ENCODE data around the gene ACACA. TPM values are rescaled to one million over a fixed set of nuclear protein-coding genes. Genes with fewer than 3 reads are reported as not detected.
A peak's percentile ranks its signal among the peaks of the same experiment; 100 is the strongest.

ACACA gene
- polyA plus RNA-seq, 4 donors, result 7.0 to 30.0 (median 16.6) TPM

- peaks cover 5 to 7% (median 7%) of the 10 kb centered on the region in 3 donors for H3K36me3 ChIP-seq (ENCODE audit: control insufficient read depth in 3 of 3, insufficient read depth in 2 of 3, low read depth in 1 of 3, low read length in 3 of 3)
- H3K9me3 ChIP-seq (ENCODE audit: control insufficient read depth in 2 of 2, insufficient read depth in 1 of 2, low read depth in 1 of 2, low read length in 1 of 2), result no peaks in the 10 kb centered on the region
- 58 to 76% (median 76%) methylated on average over 3 of the region's 3 CpGs for WGBS, 3 donors
- no peaks in the 10 kb centered on the region for H3K4me1 ChIP-seq (ENCODE audit: control insufficient read depth in 3 of 3, insufficient read depth in 2 of 3, low read depth in 1 of 3, low read length in 2 of 3)
- FAIRE-seq (no peak), DNase-seq (peak; percentile 9 to 27)
- H3K27ac ChIP-seq (ENCODE audit: low read depth in 1 of 3, low read length in 2 of 3), result no peak overlapping the region
- H3K27me3 ChIP-seq (ENCODE audit: control insufficient read depth in 3 of 3, insufficient read depth in 3 of 3, low read length in 3 of 3), result no peaks in the 10 kb centered on the region
- H3K4me3 ChIP-seq (ENCODE audit: low read depth in 1 of 3, low read length in 3 of 3), result no peak overlapping the region
Observed at GRCh38 chr17:37273409-37274051, 133.1 kb downstream of the ACACA start.

DNA sequence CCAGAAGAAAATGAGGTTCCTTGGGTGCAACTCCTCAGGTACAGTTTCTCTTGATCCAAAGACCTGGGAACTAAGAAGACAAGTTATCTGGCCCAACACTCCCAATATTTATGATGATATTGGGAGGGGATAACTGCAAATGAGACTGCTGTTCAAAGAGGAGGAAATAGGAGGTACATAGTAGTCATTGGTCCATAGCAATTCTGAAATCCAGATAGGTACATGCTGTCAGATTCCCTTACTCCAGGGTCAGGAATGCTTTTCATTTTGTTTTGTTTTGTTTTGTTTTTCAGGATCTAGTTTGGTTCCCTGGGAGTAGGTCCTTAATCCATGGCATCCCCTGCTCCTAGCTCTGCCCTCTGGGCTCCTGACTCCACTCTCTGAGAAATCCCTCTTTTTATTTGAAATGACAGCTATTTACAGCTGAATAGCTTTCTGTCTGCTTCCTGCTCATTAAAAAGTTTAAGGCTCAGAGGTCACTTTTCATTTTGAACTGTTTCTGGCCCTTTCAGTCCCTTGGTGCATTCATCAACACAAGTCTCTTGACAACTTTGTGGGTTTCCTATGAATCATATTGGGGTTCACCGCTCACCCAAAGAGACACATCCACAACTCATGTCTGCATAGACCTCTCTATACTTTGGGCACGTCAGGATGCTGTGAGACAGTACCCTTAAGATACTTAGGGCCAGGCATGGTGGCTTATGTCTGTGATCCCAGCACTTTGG, 141.0 kb downstream of the ACACA start:
- Histone ChIP-seq H3K9me3 (ENCODE audit: control insufficient read depth in 2 of 2, insufficient read depth in 1 of 2, low read depth in 1 of 2, low read length in 1 of 2) (peaks cover 0 to 16% of the 10 kb centered on the region in 2 donors), H3K27ac (ENCODE audit: low read depth in 1 of 3, low read length in 2 of 3) (no peak overlapping the region), H3K4me1 (ENCODE audit: control insufficient read depth in 3 of 3, insufficient read depth in 2 of 3, low read depth in 1 of 3, low read length in 2 of 3) (no peaks in the 10 kb centered on the region), H3K4me3 (ENCODE audit: low read depth in 1 of 3, low read length in 3 of 3) (no peak overlapping the region), H3K36me3 (ENCODE audit: control insufficient read depth in 3 of 3, insufficient read depth in 2 of 3, low read depth in 1 of 3, low read length in 3 of 3) (peaks cover 6 to 24% (median 12%) of the 10 kb centered on the region in 3 donors), H3K27me3 (ENCODE audit: control insufficient read depth in 3 of 3, insufficient read depth in 3 of 3, low read length in 3 of 3) (no peaks in the 10 kb centered on the region)
- DNase-seq, result no peak
- 98 to 99% (median 98%) methylated on average over 2 of the region's 2 CpGs for WGBS, 3 donors
- FAIRE-seq, result no peak

GRCh38 chr17:37261286-37261685, 145.3 kb downstream of the ACACA start:
- Histone ChIP-seq H3K9me3 (ENCODE audit: control insufficient read depth in 2 of 2, insufficient read depth in 1 of 2, low read depth in 1 of 2, low read length in 1 of 2) (peaks cover 0 to 14% of the 10 kb centered on the region in 2 donors), H3K27me3 (ENCODE audit: control insufficient read depth in 3 of 3, insufficient read depth in 3 of 3, low read length in 3 of 3) (no peaks in the 10 kb centered on the region), H3K27ac (ENCODE audit: low read depth in 1 of 3, low read length in 2 of 3) (no peak overlapping the region), H3K36me3 (ENCODE audit: control insufficient read depth in 3 of 3, insufficient read depth in 2 of 3, low read depth in 1 of 3, low read length in 3 of 3) (peaks cover 5 to 21% (median 6%) of the 10 kb centered on the region in 3 donors), H3K4me1 (ENCODE audit: control insufficient read depth in 3 of 3, insufficient read depth in 2 of 3, low read depth in 1 of 3, low read length in 2 of 3) (no peaks in the 10 kb centered on the region), H3K4me3 (ENCODE audit: low read depth in 1 of 3, low read length in 3 of 3) (no peak overlapping the region)
- DNase-seq, result no peak
- WGBS, 3 donors, result 78 to 84% (median 83%) methylated on average over 1 of the region's 1 CpG
- FAIRE-seq, result no peak

DNA sequence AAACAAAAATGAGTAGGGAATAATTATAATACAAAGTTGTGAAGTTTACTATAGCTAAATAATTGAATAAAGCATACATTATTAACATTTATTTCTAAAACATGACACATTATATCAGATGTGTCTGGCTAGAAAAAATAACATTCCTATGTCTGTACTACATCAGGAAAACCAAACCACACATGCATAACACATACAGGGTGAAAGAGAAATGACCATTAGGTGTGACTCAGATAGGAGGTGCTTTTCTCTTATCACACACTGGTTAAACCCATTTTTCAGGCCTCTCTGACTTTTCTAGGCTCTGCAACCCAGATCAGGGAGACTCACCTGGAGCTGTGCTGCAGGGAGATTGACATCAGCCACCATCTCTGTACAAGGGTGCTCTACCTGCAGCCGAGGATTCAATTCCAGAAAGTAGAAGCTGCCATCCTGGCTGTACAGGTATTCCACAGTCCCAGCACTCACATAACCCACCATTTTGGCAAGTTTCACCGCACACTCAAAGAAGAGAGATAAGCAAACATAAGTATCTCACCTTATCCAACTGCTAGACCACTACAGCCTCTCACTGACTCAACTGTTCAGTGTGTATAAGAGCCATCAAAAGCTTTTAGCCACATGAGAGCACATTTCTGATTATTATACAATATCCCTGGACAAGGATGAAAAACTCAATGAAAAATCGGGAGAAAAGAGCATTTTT, 147.5 kb downstream of the ACACA start:
- WGBS, 3 donors, result 97 to 100% (median 98%) methylated on average over 3 of the region's 3 CpGs
- H3K27me3 ChIP-seq (ENCODE audit: control insufficient read depth in 3 of 3, insufficient read depth in 3 of 3, low read length in 3 of 3), result no peaks in the 10 kb centered on the region
- no peaks in the 10 kb centered on the region for H3K9me3 ChIP-seq (ENCODE audit: control insufficient read depth in 2 of 2, insufficient read depth in 1 of 2, low read depth in 1 of 2, low read length in 1 of 2)
- no peak for FAIRE-seq
- no peak overlapping the region for H3K4me3 ChIP-seq (ENCODE audit: low read depth in 1 of 3, low read length in 3 of 3)
- H3K36me3 ChIP-seq (ENCODE audit: control insufficient read depth in 3 of 3, insufficient read depth in 2 of 3, low read depth in 1 of 3, low read length in 3 of 3), result peaks cover 3 to 9% (median 5%) of the 10 kb centered on the region in 3 donors
- no peak overlapping the region for H3K27ac ChIP-seq (ENCODE audit: low read depth in 1 of 3, low read length in 2 of 3)
- DNase-seq, result no peak
- H3K4me1 ChIP-seq (ENCODE audit: control insufficient read depth in 3 of 3, insufficient read depth in 2 of 3, low read depth in 1 of 3, low read length in 2 of 3), result no peaks in the 10 kb centered on the region

- FAIRE-seq, result no peak
- Histone ChIP-seq H3K4me3 (ENCODE audit: low read depth in 1 of 3, low read length in 3 of 3) (no peak overlapping the region), H3K36me3 (ENCODE audit: control insufficient read depth in 3 of 3, insufficient read depth in 2 of 3, low read depth in 1 of 3, low read length in 3 of 3) (peaks cover 5 to 8% (median 6%) of the 10 kb centered on the region in 3 donors), H3K27ac (ENCODE audit: low read depth in 1 of 3, low read length in 2 of 3) (no peak overlapping the region), H3K9me3 (ENCODE audit: control insufficient read depth in 2 of 2, insufficient read depth in 1 of 2, low read depth in 1 of 2, low read length in 1 of 2) (no peaks in the 10 kb centered on the region), H3K27me3 (ENCODE audit: control insufficient read depth in 3 of 3, insufficient read depth in 3 of 3, low read length in 3 of 3) (no peaks in the 10 kb centered on the region), H3K4me1 (ENCODE audit: control insufficient read depth in 3 of 3, insufficient read depth in 2 of 3, low read depth in 1 of 3, low read length in 2 of 3) (no peaks in the 10 kb centered on the region)
- DNase-seq, result no peak
- 81 to 100% (median 94%) methylated on average over 1 of the region's 1 CpG for WGBS, 3 donors
Observed at GRCh38 chr17:37256627-37257026, 150.0 kb downstream of the ACACA start.

GRCh38 chr17:37255432-37255831, 151.2 kb downstream of the ACACA start:
- peaks cover 3 to 11% (median 10%) of the 10 kb centered on the region in 3 donors for H3K36me3 ChIP-seq (ENCODE audit: control insufficient read depth in 3 of 3, insufficient read depth in 2 of 3, low read depth in 1 of 3, low read length in 3 of 3)
- no peak overlapping the region for H3K27ac ChIP-seq (ENCODE audit: low read depth in 1 of 3, low read length in 2 of 3)
- DNase-seq (no peak), FAIRE-seq (no peak)
- H3K4me3 ChIP-seq (ENCODE audit: low read depth in 1 of 3, low read length in 3 of 3), result no peak overlapping the region
- 85 to 91% (median 88%) methylated on average over 5 of the region's 5 CpGs for WGBS, 3 donors
- no peaks in the 10 kb centered on the region for H3K9me3 ChIP-seq (ENCODE audit: control insufficient read depth in 2 of 2, insufficient read depth in 1 of 2, low read depth in 1 of 2, low read length in 1 of 2)
- no peaks in the 10 kb centered on the region for H3K27me3 ChIP-seq (ENCODE audit: control insufficient read depth in 3 of 3, insufficient read depth in 3 of 3, low read length in 3 of 3)
- H3K4me1 ChIP-seq (ENCODE audit: control insufficient read depth in 3 of 3, insufficient read depth in 2 of 3, low read depth in 1 of 3, low read length in 2 of 3), result no peaks in the 10 kb centered on the region

DNA sequence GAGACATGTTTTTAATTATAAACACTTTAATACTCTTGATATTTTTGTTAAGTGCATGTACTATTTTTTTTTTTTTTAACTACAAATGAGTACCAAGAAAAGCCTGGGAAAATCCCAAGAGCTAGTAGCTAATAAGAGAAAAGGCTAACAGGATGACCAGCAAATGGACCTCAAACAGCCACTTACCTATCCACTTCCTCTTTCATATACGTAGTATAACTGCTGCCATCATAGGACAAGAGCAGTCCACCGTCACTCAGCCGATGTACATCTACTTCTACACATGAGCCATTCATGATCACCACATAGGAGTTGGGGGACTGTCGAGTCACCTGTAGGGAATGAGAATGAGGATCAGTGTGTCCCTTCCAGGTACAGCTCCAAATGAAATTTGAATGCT, 158.8 kb downstream of the ACACA start:
- DNase-seq (no peak), FAIRE-seq (no peak)
- no peak overlapping the region for H3K4me3 ChIP-seq (ENCODE audit: low read depth in 1 of 3, low read length in 3 of 3)
- H3K27me3 ChIP-seq (ENCODE audit: control insufficient read depth in 3 of 3, insufficient read depth in 3 of 3, low read length in 3 of 3), result no peaks in the 10 kb centered on the region
- 92 to 98% (median 95%) methylated on average over 4 of the region's 4 CpGs for WGBS, 3 donors
- no peak overlapping the region for H3K27ac ChIP-seq (ENCODE audit: low read depth in 1 of 3, low read length in 2 of 3)
- H3K36me3 ChIP-seq (ENCODE audit: control insufficient read depth in 3 of 3, insufficient read depth in 2 of 3, low read depth in 1 of 3, low read length in 3 of 3), result peaks cover 8 to 27% (median 24%) of the 10 kb centered on the region in 3 donors
- H3K9me3 ChIP-seq (ENCODE audit: control insufficient read depth in 2 of 2, insufficient read depth in 1 of 2, low read depth in 1 of 2, low read length in 1 of 2), result no peaks in the 10 kb centered on the region
- no peaks in the 10 kb centered on the region for H3K4me1 ChIP-seq (ENCODE audit: control insufficient read depth in 3 of 3, insufficient read depth in 2 of 3, low read depth in 1 of 3, low read length in 2 of 3)

DNA sequence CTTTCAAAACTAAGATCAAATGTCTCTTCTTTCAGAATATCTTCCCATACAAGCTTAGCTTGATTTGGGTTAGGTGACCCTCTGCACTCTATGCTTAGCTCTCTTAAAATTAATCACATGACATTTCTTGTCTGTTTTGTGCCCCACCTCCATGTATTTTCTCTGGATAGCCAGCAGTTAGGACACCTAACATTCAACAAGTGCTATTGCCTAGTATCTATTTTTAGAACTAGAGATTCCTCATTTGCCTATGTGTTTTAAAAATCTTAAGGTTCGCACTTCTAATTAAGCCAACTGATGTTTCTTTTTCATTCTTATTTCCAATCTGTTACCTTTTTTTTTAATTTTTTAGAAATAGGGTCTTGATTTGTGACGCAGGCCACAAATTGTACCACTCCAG, 160.6 kb downstream of the ACACA start:
- Histone ChIP-seq H3K27ac (ENCODE audit: low read depth in 1 of 3, low read length in 2 of 3) (no peak overlapping the region), H3K9me3 (ENCODE audit: control insufficient read depth in 2 of 2, insufficient read depth in 1 of 2, low read depth in 1 of 2, low read length in 1 of 2) (no peaks in the 10 kb centered on the region), H3K4me3 (ENCODE audit: low read depth in 1 of 3, low read length in 3 of 3) (no peak overlapping the region), H3K4me1 (ENCODE audit: control insufficient read depth in 3 of 3, insufficient read depth in 2 of 3, low read depth in 1 of 3, low read length in 2 of 3) (no peaks in the 10 kb centered on the region), H3K27me3 (ENCODE audit: control insufficient read depth in 3 of 3, insufficient read depth in 3 of 3, low read length in 3 of 3) (no peaks in the 10 kb centered on the region), H3K36me3 (ENCODE audit: control insufficient read depth in 3 of 3, insufficient read depth in 2 of 3, low read depth in 1 of 3, low read length in 3 of 3) (peaks cover 10 to 32% (median 29%) of the 10 kb centered on the region in 3 donors)
- 97 to 98% (median 98%) methylated on average over 2 of the region's 2 CpGs for WGBS, 3 donors
- DNase-seq, result no peak
- FAIRE-seq, result no peak
